HG02885 (cell line): ENCODE results near the gene TRAF2.
"Not testable (repeated sequence)": the region's sequence is repeated elsewhere in the genome, so short reads cannot be mapped to it uniquely, and the experiment has no call there.

Experiments
- ATAC-seq: cut with Tn5 transposase; IDR thresholded peaks from one replicate; pipeline ENCODE4 v1.9.1; 2021; ENCODE audit warnings: mild to moderate bottlenecking; ENCODE audit not compliant: unreplicated experiment, poor library complexity

The TRAF2 gene

DNA sequence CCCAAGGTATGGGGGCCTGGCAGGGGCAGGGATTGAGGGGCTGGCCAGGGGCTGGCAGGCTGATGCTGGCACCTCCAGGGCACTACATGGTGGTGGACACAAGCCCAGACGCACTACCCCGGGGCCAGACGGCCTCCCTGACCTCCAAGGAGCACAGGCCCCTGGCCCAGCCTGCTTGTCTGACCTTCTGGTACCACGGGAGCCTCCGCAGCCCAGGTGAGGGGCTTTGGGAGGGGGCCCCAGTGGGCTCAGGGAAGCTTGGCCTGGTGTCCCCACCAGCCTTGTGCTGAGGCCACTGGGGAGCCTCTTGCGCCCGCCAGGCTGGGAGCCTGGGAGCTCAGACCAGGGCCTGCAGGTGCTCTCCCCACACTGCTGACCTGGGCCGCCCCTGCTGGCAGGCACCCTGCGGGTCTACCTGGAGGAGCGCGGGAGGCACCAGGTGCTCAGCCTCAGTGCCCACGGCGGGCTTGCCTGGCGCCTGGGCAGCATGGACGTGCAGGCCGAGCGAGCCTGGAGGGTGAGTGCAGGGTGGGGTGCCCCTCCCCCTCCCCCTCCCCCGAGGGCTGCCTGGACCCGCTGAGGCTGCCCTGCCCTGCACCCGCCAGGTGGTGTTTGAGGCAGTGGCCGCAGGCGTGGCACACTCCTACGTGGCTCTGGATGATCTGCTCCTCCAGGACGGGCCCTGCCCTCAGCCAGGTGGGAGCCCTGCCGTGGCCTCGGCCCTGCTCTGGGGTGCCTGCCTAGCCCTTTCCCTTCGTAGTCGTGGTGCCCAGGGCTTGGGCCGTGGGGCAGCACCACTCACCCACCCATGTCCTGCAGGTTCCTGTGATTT, 28.5 kb upstream of the TRAF2 start:
- ATAC-seq: no peak

DNA sequence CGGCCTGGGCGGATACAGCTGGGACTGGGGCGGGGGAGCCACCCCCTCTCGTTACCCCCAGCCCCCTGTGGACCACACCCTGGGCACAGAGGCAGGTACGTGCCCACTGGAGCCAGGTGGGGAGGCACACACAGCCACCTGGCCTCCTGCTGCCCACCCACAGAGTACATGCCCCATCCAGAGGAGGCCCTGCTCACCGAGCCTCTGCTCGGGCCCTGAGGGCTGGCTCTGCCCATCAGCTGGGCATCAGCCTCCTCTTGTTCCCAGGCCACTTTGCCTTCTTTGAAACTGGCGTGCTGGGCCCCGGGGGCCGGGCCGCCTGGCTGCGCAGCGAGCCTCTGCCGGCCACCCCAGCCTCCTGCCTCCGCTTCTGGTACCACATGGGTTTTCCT, 27.9 kb upstream of the TRAF2 start:
- ATAC-seq: no peak

DNA sequence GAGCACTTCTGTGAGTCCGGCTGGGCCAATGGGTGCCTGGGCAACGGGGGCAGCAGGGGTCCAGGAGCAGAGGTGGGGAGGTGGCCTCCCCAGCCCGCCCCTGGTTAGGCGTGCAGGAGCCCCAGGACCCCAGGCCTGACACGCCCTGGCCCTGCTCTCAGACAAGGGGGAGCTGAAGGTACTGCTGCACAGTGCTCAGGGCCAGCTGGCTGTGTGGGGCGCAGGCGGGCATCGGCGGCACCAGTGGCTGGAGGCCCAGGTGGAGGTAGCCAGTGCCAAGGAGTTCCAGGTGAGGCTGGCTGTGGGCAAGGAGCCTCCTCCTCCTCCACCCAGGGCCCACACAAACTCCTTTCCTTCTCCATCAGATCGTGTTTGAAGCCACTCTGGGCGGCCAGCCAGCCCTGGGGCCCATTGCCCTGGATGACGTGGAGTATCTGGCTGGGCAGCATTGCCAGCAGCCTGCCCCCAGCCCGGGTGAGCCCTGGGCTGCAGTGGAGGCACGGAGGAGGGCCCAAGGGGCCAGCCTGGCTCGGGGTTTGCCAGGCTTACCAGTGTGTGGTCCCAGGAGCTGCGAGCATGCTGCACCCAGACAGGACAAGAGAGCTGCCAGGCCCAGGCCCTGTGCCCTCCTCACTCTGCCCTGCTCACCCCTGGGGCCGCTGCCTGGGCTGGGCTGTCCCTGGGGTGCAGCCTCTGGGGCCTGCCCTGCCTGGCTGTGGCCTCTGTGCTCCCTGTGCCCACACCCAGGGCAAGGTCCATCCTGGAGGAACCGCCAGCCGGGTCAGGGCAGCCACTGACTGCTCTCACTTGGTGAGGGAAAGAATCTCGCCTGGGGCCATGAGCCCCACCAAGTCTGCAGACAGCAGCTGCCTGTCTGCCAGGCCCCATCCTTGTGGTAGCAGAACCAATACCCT, 27.2 kb upstream of the TRAF2 start:
- ATAC-seq: no peak

DNA sequence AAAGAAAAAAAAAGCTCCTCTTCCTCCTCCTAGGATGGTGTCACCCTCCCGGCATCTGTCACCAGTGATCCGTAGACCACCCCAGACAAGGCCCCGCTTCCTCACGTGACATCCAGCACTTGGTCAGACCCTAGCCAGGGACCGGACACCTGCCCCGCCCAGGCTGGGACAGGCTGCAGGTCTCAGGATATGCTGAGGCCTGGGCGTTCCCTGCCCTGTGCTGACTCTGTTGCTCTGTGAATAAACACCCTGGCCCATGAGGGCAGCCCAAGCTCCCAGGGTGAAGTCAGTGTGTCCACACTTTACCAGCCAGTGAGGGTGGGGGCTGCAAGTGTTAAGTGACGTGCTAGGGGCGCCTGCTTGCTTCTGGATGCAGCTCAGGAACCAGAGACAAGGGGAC, 25.8 kb upstream of the TRAF2 start:
- no peak for ATAC-seq

- ATAC-seq: no peak
Observed at GRCh38 chr9:136860933-136861873, 25.1 kb upstream of the TRAF2 start.

- ATAC-seq: no peak
Observed at GRCh38 chr9:136861874-136862457, 24.4 kb upstream of the TRAF2 start.

DNA sequence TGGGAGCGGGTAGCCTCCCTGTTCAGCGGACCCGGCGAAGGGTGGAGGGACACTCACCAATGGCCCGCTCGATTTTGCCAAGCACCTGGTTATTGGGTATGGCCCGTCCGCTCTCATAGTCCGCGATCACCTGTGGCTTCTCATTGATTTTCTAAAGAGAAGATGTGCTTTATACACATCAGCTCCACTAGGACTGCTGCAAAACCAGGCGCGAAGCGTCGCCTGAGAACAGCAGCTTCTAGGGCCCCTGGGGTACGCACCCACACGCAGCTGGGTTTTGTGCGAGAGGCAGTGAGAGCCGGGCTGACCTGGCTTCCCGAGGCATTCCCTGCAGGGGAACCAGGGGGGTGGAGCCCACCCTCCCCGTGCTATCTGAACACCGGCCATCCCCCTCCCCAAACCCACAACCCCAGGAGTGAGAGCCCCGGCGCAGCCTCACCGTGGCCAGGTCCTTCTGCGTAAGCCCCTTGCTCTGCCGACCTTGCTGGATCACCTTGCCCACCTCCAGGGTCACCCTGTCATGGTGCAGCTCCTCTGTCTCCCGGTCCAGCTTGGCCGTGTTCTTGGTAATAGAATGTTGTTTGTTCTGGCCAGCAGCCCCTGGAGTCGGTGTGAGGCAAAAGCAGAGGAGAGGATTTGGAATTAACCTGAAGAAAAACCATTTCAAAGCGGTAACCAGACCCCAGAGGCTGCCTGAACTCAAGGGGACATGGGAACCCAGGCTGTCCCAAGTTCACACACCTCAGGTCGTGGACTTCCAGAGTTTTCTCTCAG, 23.3 kb upstream of the TRAF2 start:
- ATAC-seq: no peak

DNA sequence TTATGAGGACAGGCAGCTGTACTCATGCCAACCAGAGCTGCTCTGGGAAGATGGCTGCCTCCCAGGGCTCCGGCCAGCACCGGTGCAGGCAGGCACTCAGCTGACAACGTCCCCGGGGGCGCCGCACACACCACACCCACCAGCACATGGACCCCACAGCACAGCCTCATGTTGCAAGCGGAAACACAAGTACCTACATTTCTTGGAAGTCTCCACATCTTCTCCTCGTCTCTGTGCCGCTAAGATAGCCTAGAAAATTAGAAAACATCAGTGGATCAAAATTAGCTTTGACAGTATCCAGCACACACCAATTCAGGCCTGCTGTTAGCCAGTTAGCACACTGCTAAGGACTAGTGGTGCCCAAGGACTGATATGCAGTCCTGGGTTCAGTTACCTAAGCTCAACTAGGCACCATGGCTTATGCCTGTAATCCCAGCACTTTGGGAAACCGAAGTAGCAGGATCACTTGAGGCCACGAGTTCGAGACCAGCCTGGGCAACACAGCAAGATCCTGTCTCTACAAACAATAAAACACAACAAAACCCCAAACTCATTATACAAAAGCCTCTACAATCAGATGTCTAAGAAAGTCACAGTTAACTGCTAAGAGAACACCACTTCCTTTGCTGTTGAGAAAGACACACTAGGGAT, 22.6 kb upstream of the TRAF2 start:
- ATAC-seq: no peak

GRCh38 chr9:136865041-136865767, 21.1 kb upstream of the TRAF2 start:
- ATAC-seq: no peak

- no peak for ATAC-seq
Observed at GRCh38 chr9:136865768-136866103, 20.6 kb upstream of the TRAF2 start.

GRCh38 chr9:136866898-136867421, 19.4 kb upstream of the TRAF2 start:
- not testable (repeated sequence) for ATAC-seq

- ATAC-seq: no peak
Observed at GRCh38 chr9:136867480-136867879, 18.8 kb upstream of the TRAF2 start.

- no peak for ATAC-seq
Observed at GRCh38 chr9:136867917-136868316, 18.4 kb upstream of the TRAF2 start.

GRCh38 chr9:136868644-136869043, 17.7 kb upstream of the TRAF2 start:
- ATAC-seq: no peak

- ATAC-seq: not testable (repeated sequence)
Observed at GRCh38 chr9:136869611-136870010, 16.7 kb upstream of the TRAF2 start.

DNA sequence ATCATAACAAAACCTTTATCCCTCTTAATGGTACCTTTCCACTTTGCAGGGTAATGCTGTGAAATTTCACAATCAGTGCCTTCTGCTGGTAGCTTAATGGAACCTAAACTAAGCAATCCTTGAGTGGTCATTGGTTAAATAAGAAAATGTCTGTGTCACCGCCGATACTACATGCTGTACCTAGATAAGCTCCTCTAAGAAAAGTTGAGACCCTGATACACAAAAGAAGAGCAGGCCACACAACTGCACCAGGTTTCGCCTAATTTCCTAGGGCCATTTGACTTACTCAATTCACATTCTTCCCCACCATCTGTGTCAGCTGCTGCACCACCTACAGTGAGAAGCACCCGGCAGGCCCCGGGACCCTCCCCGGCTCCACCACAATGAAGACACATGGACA, 11.2 kb upstream of the TRAF2 start:
- ATAC-seq: no peak

- no peak for ATAC-seq
Observed at GRCh38 chr9:136876476-136876875, 9.8 kb upstream of the TRAF2 start.

DNA sequence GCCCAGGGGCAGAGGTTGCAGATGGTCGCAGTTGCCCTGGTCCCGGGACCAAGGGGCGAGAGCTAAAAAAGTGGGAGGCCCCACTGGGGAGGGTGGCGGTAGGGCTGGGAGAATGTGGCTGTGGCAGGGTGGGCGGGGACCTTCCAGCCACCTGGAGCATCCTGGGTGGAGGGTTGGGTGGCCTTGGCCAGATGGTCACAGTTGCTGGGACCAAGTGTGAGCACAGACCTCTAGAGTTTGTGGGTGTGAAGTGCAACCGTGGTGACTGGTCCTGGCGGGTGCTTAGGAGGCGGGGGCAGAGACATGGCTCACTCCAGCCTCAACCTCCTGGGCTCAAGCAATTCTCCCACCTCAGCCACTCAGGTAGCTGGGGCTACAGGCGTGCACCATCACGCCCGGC, 5.7 kb upstream of the TRAF2 start:
- no peak for ATAC-seq
